Activated CD8-positive, alpha-beta memory T cell treated with anti-CD3 and anti-CD28 coated beads for 4 hours (primary cell): Measurements from ENCODE around the gene CCDC188.

Source experiments
- DNase-seq, 2 donors: peaks; one replicate each; pipeline ENCODE4 v3.0.0-alpha.2; 2020; ENCODE audit warnings: low read depth in 2 of 2

The CCDC188 gene

DNA sequence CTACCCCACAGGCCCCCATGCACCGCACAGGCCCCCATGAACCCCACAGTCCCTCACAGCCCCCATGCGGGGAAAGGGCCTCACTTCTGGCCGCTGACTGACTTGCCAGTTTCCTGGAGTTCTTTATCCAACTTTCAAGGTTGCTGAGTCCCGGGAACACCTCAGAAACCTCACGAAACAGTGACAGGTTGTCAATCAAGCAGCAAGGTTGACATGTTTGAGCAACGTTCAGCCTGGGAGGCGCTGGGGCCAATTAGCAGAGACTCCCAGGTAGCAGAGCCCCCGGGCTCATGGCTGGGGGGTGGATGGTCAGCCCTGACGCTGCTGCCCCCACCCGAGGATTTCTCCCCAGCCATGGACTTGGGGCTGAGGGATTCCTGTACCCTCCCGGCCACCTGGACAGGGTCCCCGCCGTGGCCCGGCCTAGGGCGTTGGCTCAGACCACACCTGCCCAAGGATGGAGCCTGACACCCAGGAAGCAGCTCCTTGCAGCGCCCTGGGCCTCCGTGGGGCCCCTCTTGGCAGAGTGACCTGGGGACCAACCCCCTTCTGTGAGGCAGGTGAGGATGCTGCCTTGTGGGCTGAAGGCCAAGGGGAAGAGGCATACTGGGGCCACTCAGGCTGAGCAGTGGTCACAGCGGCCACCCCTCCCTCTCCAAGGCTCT lies 33.8 kb upstream of the CCDC188 start:
- DNase-seq = no peak

DNA sequence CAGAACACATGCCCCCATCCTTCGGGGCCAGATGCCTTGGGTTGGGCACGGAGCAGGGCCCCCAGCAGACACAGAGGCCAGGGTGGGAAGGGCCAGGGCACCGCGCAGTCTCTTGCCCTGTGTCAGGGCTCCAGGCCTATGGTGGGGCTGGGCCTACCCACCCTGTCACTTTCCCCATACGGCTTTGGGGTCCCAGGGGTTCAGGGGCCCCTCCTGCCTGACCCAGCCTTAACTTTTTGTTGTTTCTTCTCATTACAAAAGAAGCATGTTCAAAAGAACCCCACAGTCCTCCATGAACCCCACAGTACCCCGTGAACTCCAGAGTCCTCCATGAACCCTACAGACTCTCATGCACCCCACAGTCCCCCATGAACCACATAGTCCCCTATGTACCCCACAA lies 33.0 kb upstream of the CCDC188 start:
- DNase-seq = no peak

DNA sequence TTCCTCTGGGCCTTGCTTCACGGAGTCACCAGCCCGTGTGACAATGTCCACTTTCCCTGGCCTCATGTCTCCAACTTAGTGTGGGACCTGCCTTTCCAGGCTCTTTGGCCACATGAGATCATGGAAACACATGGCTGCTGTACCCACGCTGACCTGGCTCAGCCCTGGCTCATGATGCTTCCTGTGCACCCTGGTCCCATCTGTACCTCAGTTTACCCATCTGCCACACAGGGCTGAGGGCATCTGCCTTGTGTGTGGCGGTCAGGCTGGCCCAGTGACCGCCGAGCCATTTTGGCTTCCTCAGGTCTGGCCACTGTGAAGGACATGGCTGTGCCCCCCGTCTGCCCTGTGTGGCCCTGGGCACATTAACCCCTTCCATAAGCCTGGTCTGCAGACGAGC lies 32.2 kb upstream of the CCDC188 start:
- DNase-seq = no peak

DNA sequence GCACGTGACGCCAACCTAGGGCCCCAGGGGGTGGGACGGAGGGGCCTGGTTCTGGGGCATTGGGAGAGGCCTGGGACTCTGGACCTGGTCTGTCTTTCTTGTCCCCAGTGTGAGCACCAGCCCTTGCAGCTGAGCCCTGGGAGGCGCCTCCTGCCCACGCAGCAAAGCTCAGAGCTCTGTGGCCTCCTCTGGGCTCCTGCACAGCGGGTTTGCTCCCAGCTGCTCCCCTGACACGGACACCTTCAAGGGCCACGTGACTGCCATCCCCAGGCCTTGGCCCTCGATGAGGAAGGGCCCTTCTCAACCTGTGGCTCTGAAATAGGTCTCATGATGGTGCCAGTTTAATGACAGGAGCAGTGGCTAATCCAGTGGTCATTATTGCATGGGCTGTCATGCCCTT lies 31.5 kb upstream of the CCDC188 start:
- DNase-seq = no peak

DNA sequence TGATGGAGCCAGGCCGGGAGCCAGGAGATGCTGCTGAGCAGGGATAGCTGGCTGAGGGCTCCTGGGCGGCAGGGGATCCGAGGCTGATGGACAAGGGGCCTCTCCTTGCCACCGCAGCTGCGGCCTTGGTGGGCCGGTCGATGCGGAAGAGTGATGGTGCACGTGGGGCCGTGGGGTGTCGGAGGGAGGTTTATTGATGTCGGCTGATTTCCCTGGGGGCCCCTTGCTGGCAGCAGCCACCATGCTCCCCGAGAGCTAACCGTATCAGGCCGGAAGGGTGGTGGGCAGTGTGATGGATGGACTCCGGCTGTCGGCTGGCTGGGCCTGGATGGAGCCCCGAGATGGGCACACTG lies 31.0 kb upstream of the CCDC188 start:
- DNase-seq = no peak

DNA sequence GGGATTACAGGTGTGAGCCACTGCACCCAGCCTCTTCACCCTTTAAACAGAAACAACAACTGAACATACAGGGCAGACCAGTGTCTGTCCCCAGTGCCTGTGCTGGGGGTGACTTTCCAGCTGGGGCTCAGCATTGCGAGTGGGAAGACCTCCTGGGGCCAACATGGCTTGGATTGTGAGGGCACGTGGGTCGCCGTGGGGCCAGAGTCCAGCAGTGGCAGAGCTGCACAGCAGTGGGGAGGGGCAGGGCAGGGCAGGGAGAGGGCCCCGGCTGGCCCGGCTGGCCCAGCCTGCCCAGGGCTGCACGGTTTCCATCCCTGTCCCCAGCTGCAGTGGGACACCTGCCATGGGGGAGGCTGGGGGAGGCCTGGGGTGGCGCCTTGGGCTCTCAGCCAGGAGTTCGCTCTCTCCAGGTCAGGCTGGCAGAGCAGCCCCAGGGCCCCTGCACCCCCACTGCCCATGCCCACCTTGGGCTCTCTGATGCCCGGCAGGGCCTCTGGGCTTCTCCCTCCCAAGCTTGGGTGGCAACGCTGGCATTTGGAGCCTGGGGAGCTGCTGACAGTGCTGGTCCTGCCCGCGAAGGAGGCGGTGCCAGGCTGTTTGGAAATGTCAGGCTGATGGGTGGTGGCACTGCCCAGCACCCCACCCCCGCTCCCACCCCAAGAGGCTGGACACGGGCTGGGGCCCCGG lies 30.5 kb upstream of the CCDC188 start:
- no peak for DNase-seq

DNA sequence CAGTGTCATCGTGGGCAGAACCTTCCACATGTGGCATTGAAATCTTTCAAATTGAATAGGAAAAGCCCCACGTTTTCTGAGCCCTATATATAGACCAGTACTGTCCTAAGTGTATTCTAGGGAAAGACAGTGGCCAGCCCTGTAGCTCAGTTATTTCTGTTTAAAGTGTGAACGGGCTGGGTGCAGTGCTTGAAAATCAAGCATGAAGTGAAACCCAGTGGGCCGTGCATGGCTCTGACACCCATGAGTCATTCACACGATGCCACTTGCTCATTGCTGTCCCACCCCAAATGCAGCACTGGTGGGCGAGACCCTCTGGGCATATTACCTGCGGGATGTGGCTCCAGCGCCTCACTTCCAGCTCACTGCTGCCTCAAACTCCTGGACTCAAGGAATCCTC lies 29.8 kb upstream of the CCDC188 start:
- no peak for DNase-seq

DNA sequence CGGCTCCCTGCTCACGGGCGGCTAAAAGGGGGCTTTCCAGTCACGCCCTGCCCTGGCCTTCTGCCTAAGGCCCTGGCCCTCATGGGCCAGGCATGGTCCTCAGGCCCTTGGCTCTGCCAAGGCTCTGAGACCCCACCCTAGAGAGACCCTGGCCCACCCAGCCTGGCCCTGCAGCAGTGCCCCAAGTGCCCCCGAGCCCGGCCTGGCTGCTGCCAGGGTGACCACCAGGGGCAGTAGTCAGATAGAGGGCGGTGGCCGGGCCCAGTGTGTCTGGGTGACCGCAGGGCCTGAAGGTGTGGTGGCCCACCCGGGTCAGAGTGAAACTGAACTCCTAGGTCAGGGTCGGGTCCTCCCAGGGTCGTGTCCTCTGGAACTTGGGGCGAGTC lies 29.4 kb upstream of the CCDC188 start:
- no peak for DNase-seq

DNA sequence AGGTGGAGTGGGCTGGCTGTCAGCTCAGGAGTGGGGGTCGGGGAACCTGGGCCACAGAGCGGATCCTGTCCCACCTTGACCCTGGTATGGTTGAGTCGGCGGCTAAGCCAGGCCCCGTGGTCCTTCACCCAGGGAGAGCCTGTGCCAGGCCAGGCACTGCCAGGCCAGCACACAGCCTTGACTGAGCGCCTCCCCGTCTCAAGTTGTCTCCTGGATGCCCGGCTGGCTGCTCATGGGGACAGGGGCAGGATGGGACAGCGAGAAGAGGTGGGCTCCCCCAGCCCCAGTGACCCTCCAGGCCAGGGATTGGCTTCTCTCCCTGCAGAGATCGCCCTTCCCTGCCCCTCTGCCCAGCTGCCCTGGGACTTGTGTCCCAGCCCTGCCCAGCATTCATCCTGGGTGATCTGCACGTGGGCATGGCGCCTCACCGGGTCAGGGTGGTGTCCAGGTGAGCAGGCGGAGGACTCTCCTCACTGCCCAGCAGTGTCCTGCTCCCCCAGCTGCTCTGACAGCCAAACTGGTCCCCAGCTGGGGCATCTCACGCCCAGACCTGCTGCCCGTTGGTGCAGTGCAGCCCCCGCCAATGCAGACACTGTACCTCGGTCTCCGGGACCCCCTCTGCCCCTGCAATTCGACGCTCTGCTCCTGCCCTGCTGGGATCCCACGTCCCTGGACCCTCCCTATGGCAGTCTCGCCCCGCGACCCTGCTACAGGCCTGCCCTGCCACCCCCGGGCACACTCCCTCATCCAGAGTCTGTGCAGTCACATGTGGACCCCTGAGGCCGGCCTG lies 28.8 kb upstream of the CCDC188 start:
- DNase-seq = no peak

DNA sequence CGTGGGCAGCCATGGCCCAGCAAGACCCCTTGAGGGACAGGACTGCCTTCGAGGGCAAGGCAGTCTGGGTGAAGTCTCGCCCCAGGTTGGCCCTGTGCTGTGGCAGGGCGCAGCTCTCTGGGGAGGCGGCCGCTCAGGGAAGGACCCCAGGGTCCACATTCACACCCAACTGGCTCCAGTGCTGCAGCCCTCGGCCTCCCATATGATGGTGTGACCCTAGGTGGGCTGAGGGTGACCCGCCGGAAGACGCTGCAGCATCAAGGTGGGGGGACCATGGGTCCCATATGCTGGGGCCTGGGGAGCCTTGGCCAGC lies 28.0 kb upstream of the CCDC188 start:
- DNase-seq = no peak

DNA sequence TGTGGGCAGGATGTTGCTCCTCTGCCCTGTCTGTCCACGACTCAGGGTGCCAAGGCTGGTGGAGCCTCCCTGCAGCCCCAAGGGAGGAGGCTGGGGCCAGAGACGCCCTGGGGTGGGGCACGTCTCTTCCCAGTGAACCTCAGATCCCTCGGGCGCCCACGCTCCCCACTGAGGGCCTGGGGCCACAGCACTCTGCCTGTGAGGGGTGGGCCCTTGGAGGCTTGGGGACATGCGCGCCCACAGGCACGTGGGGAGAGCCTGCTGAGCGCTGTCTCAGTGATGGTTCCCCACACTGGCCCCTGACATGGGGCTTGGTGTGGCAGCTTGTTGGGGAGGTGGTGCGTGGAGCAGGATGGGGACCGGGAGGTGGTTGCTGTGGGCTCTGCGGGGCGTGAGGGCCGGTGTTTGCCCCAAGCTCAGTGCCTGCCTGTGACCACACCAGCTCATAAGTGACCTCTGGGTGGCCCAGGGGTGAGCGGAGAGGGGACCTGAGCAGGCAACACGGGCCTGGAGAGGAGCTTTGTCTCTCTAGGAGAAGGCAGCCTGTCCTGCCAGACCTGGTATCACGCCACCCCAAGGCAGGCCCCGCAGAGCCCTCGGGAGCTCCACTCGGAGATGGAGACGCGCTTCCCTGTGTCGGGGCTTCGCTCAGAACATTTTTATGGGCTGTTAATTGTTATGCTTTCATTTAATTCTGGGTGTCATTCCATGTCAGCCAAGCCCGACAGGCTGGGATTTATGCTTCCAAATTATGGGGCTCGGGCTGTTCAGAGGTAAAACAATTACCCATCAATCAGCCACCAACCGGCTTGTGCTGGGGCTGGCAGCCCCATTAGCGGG lies 27.4 kb upstream of the CCDC188 start:
- no peak for DNase-seq

DNA sequence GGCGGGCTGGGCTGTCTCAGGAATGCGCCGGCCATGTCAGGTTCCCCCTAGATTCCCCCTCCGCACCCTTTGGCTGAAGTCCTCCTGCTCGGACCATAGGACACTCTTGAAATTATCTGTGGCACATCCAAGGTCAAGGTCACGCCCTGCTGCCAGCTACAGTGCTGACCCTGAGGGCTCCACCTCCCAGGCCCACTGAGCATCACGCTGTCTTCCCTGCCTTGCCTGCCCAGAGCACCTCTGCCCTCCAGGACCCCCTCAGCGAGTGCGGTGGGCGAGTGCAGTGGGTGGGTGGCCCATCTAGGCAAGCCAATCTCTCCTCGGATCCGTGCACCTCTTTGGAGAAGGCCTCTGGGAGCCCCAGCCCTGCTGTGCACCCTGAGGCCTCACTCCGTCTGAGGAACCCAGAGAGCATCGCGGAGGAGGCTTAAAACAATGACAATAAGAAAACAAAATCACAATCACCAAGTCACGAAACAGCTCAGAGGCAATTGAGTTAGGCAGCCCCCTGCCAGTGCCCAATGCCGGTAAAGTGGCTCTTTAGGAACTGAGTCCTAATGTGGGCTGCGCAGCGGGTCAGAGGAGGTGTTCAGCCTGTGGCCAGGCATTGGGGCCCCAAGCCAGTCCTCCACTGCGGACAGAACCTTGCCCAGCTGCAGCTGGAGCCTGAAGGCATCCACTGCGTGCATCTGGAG lies 26.5 kb upstream of the CCDC188 start:
- DNase-seq = no peak

DNA sequence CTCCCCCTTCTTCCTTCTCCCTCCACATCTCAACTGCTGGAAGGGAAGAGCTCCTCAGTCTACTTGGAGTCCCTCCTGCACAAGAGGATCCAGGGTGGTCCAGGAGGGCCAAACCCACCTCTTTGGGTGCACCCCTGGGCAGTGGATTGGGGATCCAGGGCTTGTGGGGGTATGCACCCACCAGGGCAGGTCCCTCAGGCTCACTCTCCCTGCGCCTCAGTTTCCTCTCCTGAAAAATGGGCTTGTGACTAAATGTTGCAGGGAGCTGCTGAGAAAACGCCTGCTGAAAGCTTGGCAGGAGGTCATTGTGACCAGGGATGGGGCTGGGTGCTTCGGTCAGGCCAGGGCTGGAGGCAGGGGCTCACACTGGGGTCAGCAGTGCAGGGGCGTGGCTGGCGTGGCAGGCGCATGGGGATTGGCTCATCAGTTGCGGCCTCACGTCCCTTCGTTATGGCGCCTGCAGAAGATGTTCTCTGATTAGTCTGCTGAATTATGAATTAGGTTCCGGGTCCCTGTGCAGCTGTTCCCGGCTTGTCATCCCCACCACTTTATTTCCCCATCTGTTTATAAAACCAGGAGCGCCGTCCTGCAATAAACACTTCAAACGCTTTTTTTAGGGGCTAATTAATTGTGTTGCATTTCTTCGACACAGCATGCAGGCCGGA lies 25.7 kb upstream of the CCDC188 start:
- DNase-seq = no peak

DNA sequence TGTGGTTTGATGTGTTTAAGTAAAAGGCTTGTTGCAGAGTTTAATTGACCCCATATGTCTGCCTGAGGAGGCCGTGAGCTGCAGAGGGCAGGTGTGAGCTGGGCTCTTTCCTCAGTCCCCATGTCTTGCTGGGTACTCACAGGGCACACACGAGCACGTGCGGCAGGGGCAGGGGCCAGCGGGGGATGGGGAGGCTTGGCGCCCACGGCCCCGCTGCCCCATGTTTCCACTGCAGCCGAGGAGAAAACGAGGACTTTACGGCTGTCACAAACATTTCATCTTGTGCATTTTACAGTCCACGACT lies 24.7 kb upstream of the CCDC188 start:
- no peak for DNase-seq

DNA sequence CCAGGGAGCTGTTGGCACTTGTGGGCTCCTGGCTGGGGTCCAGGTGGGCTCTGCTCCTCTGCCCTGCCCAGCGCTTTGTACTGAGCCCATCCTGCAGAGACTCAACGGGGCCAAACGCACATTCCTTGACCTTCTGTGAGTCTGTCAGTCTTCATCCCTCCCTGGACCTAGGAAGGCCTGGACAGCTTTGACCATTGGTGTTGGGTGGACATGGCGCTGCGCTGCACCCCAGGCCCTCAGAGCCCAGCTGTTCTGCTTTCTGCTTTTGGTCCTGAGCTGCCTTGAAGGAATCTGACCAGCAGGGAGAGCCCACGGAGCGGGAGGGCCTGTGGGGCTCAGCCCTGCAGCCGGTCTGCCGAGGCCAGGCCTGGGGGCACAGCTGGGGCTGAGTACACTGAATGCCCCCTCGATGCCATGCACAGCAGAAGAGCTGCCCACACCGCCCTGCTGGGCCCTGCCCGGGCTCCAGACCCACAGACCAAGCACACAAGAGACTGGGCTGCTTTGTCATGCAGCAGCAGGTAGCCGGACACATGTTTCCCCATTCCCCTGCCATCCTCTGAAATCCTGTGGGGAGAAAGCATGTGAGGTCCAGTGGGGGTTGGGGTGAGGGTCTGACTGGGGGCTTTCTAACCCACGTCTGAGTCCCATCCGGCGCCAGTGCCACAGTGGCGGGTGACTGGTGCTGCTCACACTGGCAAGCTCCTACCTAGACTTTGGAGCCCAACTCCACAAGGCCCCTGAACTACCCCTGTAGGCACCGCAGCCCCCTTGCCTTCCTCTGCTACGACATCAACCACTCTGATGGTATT lies 24.1 kb upstream of the CCDC188 start:
- DNase-seq = no peak

DNA sequence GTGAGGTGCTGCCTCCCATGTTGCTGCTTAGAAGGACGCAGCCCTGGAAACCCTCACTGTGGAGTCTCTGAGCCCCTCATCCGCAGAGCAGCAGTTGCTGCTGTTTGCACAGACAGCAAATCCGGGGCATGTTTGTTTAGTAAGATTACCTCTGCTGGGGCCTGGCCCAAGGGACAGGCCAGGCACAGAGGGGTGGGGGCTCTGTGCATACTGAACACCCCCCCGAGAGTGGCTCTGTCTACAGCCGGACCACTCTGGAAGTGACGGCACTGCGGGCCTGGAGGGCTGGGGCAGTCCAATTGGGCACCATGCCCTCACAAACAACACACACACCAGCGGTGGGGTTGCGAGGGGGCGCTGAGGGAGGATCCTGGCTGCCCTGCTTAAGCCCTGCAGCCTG lies 22.9 kb upstream of the CCDC188 start:
- no peak for DNase-seq

DNA sequence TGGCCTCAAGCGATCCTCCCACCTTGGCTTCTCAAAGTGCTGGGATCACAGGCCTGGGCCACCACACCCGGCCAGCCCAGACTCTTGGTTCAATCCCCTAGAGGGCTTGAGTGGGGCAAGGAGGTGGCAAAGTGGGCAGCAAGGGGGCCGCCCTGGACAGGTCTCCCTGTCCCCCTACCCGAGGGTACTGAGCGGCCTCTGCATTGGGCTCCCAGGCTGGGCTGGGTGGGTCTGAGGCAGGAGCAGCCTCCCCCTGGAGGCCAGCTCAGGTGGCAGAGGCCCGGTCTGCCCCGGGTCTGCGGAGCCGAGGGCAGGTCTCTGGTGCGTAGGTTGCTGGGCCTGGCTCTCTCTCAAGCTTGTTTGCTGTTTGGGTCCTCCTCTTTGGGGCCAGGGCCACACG lies 22.4 kb upstream of the CCDC188 start:
- no peak for DNase-seq

DNA sequence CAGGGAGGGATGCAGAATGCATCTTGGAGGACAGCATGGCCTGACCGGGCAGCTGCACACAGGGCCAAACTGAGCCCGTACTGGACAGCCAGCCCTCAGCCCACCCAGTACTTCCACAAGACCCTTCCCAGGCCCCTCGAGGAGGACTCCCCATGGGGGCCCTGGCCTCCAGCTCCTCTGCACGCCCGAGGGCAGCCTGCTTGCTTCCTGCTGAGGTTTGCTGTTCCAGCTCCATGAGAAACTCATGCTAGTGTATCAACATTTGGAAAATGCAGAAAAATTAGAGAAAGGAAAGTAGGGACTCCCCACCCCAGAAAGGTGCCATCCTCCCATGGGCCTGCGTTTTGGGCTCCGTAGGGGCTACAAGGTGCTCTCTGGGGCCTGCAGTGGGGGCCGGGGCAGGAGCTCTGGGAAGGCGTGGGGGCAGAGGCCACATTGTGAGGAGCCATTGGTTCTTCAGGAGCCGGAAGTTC lies 21.3 kb upstream of the CCDC188 start:
- no peak for DNase-seq

DNA sequence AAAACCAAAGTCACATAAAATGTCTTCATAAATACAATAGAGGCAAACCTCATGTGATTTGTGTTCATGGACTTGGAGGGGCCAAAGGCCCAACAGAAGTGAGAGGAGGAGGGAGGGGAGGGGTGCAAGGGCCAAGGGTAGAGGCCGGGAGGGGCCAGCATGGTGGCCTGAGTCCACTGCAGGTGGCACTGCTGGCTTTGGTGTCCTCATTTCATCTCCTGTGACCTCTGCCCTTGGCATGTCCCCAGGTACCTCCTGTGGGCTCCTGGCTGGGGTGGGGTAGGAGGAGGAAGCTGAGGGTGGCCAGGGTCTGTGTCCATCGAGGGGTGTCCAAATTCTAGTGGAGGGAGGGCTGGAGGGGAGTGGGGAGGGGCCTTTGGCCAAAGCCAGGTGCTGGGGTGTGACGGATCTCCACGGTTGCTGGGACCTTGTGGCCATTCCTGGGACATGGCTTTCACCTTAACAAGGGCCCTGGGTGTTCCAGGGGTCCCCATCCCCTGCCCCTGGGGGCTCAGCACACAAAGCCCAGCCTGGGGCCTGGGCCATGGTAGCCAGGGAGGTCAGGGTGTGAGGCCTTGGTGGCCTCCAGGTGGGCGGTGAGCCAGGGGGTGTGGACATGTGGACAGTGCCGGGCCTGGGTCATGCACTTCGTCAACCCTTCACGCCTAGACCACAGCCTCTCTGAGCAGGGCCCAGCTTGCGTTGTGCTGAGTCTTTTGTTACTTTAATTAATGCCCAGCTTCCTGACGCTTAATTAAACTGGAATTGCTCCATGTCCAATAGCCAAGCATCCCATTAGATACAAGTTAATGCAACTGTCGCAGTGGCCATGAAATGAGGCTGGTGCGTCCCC lies 20.7 kb upstream of the CCDC188 start:
- no peak for DNase-seq

DNA sequence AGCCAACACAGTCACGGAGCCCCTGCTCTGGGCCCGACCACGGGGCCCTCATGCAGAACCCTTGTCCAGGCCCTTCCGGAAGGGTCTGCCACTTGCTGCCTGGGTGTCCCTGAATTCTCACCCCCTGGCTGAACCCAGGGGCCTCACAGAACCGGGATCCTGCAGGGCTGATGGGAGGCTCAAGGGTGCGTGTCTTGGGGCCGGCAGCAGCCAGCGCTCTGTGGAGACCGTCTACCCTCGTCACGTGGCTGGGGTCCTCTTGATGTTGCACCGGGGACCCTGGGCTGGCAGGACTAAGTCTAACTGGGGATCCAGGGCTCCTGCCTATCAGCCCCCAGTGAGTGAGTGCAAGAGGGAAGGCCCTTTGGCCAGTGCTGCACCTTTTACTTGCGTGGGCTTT lies 19.3 kb upstream of the CCDC188 start:
- no peak for DNase-seq
